Lower leg skin (tissue), 3 donors: ENCODE measurements around the gene IL36G.

Experiments used
- CTCF ChIP-seq, 3 donors: fragments of 450-650 bp; IDR thresholded peaks; one replicate each; pipeline ENCODE4 v1.5.1; 2016; ENCODE audit warnings: antibody characterized with exemption in 3 of 3, mild to moderate bottlenecking in 3 of 3, moderate library complexity in 2 of 3
- POLR2A ChIP-seq, 2 donors: fragments of 450-650 bp; IDR thresholded peaks; one replicate each; pipeline ENCODE4 v1.6.1; 2016 to 2017; ENCODE audit warnings: antibody characterized with exemption in 2 of 2, mild to moderate bottlenecking in 1 of 2, moderate library complexity in 1 of 2

- TF ChIP-seq CTCF (IDR thresholded peaks at IDR 0.05) (no peak), POLR2A (IDR thresholded peaks at IDR 0.05) (no peak)
These were observed 19.3 kb downstream of the IL36G start for GRCh38 chr2:112997151-112997550.
